Adipose tissue (tissue), 3 donors: ENCODE data around the gene EIF2S2. TPM values are rescaled to one million over a fixed set of nuclear protein-coding genes. Genes with fewer than 3 reads are reported as not detected.
"Not testable (repeated sequence)": the region's sequence is repeated elsewhere in the genome, so short reads cannot be mapped to it uniquely, and the experiment has no call there.

Source experiments
- H3K27ac ChIP-seq: one replicate; pipeline ENCODE4 v1.5.1; 2013; ENCODE audit warnings: low read depth, low read length
- WGBS, 3 donors: extraction: QIAGEN DNeasy Blood & Tissue Kit; methylation state at CpG; one replicate each; pipeline ENCODE4 v1.1.7; 2013; 5-methylcytosine and 5-hydroxymethylcytosine counted together
- polyA plus RNA-seq, 3 donors: library from polyadenylated mRNA; stranded (reverse); fragments of 200-250 nt; gene quantifications; one replicate each; pipeline ENCODE4 v1.2.3, GENCODE V29; 2013
- donor health status: healthy with polysubstance abuse.
- donor health status: Bipolar disorder and iron deficiency.
- donor health status: healthy.

Gene EIF2S2
- 10 to 100 TPM; 35.9 to 56.3 (median 53.5) TPM for polyA plus RNA-seq

GRCh38 chr20:34111702-34112599 lies at the start of gene EIF2S2:
Gene EIF2S2, minus strand, starts transcription at chr20:34112243. Its CDS starts 133 bp downstream, at chr20:34112110.
- H3K27ac ChIP-seq = peak within 1 kb of the TSS; percentile 75
- WGBS, 3 donors = 0% methylated on average over 81 of the region's 81 CpGs

- not testable (repeated sequence) for H3K27ac ChIP-seq
- 62 to 78% (median 67%) methylated on average over 8 of the region's 8 CpGs for WGBS, 3 donors
Measured at GRCh38 chr20:34157697-34158096, 45.7 kb upstream of the EIF2S2 start.

- H3K27ac ChIP-seq = no peak overlapping the region
- 54 to 84% (median 60%) methylated on average over 2 of the region's 2 CpGs for WGBS, 3 donors
Measured at GRCh38 chr20:34155836-34156235, 43.8 kb upstream of the EIF2S2 start.

- not testable (repeated sequence) for H3K27ac ChIP-seq
- WGBS, 3 donors = 92 to 95% (median 94%) methylated on average over 6 of the region's 6 CpGs
Measured at GRCh38 chr20:34153169-34153568, 41.1 kb upstream of the EIF2S2 start.

GRCh38 chr20:34152073-34152472 lies 40.0 kb upstream of the EIF2S2 start:
- H3K27ac ChIP-seq = not testable (repeated sequence)
- WGBS, 3 donors = 90 to 95% (median 94%) methylated on average over 8 of the region's 8 CpGs

GRCh38 chr20:34150306-34151000 lies 38.4 kb upstream of the EIF2S2 start:
- no peak overlapping the region for H3K27ac ChIP-seq
- 72 to 75% (median 73%) methylated on average over 9 of the region's 9 CpGs for WGBS, 3 donors

- no peak overlapping the region for H3K27ac ChIP-seq
- WGBS, 3 donors = 92 to 93% (median 93%) methylated on average over 2 of the region's 2 CpGs
Measured at GRCh38 chr20:34145280-34145819, 33.3 kb upstream of the EIF2S2 start.

GRCh38 chr20:34143951-34144350 lies 31.9 kb upstream of the EIF2S2 start:
- no peak overlapping the region for H3K27ac ChIP-seq
- WGBS, 3 donors = 58 to 73% (median 62%) methylated on average over 7 of the region's 7 CpGs

- 64 to 82% (median 74%) methylated on average over 1 of the region's 1 CpG for WGBS, 3 donors
- no peak overlapping the region for H3K27ac ChIP-seq
Measured at GRCh38 chr20:34142121-34142520, 30.1 kb upstream of the EIF2S2 start.

- 62 to 70% (median 67%) methylated on average over 2 of the region's 2 CpGs for WGBS, 3 donors
- H3K27ac ChIP-seq = no peak overlapping the region
Measured at GRCh38 chr20:34141293-34141692, 29.2 kb upstream of the EIF2S2 start.

- 76 to 84% (median 80%) methylated on average over 11 of the region's 11 CpGs for WGBS, 3 donors
- not testable (repeated sequence) for H3K27ac ChIP-seq
Measured at GRCh38 chr20:34135525-34136275, 23.7 kb upstream of the EIF2S2 start.

- WGBS, 3 donors = 49 to 69% (median 54%) methylated on average over 4 of the region's 4 CpGs
- H3K27ac ChIP-seq = not testable (repeated sequence)
Measured at GRCh38 chr20:34133365-34133860, 21.4 kb upstream of the EIF2S2 start.

- not testable (repeated sequence) for H3K27ac ChIP-seq
- WGBS, 3 donors = 70 to 80% (median 71%) methylated on average over 9 to 21 of the region's 21 CpGs
Measured at GRCh38 chr20:34132943-34133342, 20.9 kb upstream of the EIF2S2 start.

GRCh38 chr20:34132491-34132890 lies 20.4 kb upstream of the EIF2S2 start:
- not testable (repeated sequence) for H3K27ac ChIP-seq
- 90 to 93% (median 91%) methylated on average over 12 to 26 of the region's 26 CpGs for WGBS, 3 donors

GRCh38 chr20:34131491-34131890 lies 19.4 kb upstream of the EIF2S2 start:
- WGBS, 3 donors = 61 to 83% (median 68%) methylated on average over 4 of the region's 4 CpGs
- H3K27ac ChIP-seq = no peak overlapping the region

- 1 to 3% (median 1%) methylated on average over 10 of the region's 10 CpGs for WGBS, 3 donors
- H3K27ac ChIP-seq = no peak overlapping the region
Measured at GRCh38 chr20:34129518-34130162, 17.6 kb upstream of the EIF2S2 start.

GRCh38 chr20:34127792-34128191 lies 15.7 kb upstream of the EIF2S2 start:
- no peak overlapping the region for H3K27ac ChIP-seq
- WGBS, 3 donors = 83% methylated on average over 10 of the region's 10 CpGs
